Bronchial epithelial cell (primary cell): Measurements from ENCODE around the gene ZNF70. TPM values are rescaled to one million over a fixed set of nuclear protein-coding genes. Genes with fewer than 3 reads are reported as not detected.

ENCODE experiments used
- DNase-seq: peaks from one replicate; pipeline ENCODE4 v3.0.0-alpha.2; 2010; ENCODE audit warnings: low read depth
- FAIRE-seq: peaks from 2 replicates; lab custom pipeline; 2011; peaks lifted over from hg19 to GRCh38; lab: Jason Lieb, UNC
- H3K27me3 ChIP-seq: 2 replicates; pipeline ENCODE4 v1.5.1; 2011; ENCODE audit warnings: low read length; ENCODE audit not compliant: control insufficient read depth, insufficient read depth
- H3K36me3 ChIP-seq: 2 replicates; pipeline ENCODE4 v1.5.1; 2011; ENCODE audit warnings: low read length; ENCODE audit not compliant: control insufficient read depth, insufficient read depth
- H3K4me3 ChIP-seq: 2 replicates; pipeline ENCODE4 v1.5.1; 2011; ENCODE audit warnings: mild to moderate bottlenecking, low read depth, low read length, control low read depth
- total RNA-seq: library from RNA; depleted of rRNA; stranded (reverse); fragments of >200 nt; gene quantifications from 2 replicates; pipeline ENCODE4 v1.2.1, GENCODE V29; 2014
- TF ChIP-seq, protein P1 (sequence below): IDR thresholded peaks from 2 replicates; pipeline ENCODE4 v1.5.1; 2011; ENCODE audit warnings: mild to moderate bottlenecking, moderate library complexity, low read length, control low read depth, inconsistent platforms; ENCODE audit not compliant: insufficient read depth, severe bottlenecking

Gene ZNF70
- total RNA-seq, 1 donor from 2014 or later = 1.3 TPM

DNA sequence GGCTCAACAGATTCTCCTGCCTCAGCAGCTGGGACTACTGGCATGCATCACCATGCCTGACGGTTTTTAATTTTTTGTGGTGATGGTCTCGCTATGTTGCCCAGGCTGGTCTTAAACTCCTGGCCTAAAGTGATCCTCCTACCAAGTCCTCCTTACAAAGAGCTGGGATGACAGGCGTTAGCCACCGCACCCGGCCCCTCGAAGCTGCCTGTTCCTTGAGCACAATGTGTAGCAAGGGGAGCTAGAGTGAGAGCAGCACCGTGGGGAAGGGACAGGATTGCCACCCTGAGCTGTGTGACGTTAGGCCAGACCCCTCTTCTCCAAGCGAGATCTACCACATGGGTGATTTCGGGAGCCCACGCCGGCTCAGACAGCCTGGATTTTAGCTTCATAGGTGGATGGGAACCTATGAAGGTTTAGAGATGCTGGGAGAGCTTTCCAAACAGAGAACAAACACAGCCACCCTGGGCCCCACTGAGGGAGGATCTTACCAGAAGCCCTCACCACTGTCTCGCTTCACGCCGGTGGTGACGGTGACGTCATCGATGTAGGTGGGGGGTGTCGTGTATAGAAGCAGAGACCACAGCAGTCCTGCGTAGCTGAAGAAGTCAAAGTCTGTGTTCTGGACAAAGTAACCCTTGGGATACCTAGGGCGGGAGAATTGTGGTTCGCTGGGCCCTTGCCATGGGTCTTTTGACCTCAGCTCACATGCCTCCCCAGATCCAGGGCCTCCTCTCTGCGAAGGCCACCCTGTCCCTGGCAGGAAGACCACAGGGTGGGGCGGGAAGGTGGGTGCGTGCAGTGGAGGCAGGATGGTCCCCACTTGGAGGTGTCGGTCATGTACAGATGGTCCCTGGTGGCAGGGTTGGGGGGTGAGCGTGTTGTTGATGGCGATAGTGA lies 37.0 kb downstream of the ZNF70 start:
- FAIRE-seq (peak; percentile 95), DNase-seq (no peak)
- peaks cover 5% of the 10 kb centered on the region for H3K36me3 ChIP-seq

GRCh38 chr22:23712256-23712655 lies 38.7 kb downstream of the ZNF70 start:
- Histone ChIP-seq H3K4me3 (no peak overlapping the region), H3K36me3 (peaks cover 5% of the 10 kb centered on the region), H3K27me3 (no peaks in the 10 kb centered on the region)
- no peak for DNase-seq
- peak; percentile 32 for FAIRE-seq
- TF ChIP-seq, protein P1, sequence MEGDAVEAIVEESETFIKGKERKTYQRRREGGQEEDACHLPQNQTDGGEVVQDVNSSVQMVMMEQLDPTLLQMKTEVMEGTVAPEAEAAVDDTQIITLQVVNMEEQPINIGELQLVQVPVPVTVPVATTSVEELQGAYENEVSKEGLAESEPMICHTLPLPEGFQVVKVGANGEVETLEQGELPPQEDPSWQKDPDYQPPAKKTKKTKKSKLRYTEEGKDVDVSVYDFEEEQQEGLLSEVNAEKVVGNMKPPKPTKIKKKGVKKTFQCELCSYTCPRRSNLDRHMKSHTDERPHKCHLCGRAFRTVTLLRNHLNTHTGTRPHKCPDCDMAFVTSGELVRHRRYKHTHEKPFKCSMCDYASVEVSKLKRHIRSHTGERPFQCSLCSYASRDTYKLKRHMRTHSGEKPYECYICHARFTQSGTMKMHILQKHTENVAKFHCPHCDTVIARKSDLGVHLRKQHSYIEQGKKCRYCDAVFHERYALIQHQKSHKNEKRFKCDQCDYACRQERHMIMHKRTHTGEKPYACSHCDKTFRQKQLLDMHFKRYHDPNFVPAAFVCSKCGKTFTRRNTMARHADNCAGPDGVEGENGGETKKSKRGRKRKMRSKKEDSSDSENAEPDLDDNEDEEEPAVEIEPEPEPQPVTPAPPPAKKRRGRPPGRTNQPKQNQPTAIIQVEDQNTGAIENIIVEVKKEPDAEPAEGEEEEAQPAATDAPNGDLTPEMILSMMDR = no peak

More for the DNA sequence above, 37.0 kb downstream of the ZNF70 start:
- Histone ChIP-seq H3K4me3 (no peak overlapping the region), H3K27me3 (no peaks in the 10 kb centered on the region)
- TF ChIP-seq, protein P1 = no peak

- peaks cover 2% of the 10 kb centered on the region for H3K36me3 ChIP-seq
- TF ChIP-seq, protein P1 = no peak
- DNase-seq (no peak), FAIRE-seq (no peak)
- H3K4me3 ChIP-seq = no peak overlapping the region
- H3K27me3 ChIP-seq = no peaks in the 10 kb centered on the region
Observed at GRCh38 chr22:23709107-23709506, 41.8 kb downstream of the ZNF70 start.

DNA sequence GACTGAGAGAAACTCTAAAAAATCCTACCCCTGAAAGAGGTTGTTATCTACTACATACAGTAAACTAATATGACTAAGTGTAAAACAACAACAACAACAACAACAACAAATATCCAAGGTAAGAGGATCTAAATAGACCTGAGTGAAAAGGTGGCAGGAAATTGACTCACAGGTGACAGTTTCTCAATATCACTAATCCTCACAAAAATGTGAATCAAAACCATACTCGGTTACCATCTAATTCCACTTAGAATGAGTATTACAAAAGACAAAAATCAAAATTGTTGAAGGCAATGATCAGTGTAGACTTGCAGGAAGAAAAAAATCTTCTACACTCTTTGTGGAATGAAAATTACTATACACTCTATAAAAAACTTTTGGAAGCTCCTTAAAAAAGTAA lies 42.6 kb downstream of the ZNF70 start:
- Histone ChIP-seq H3K36me3 (peaks cover 3% of the 10 kb centered on the region), H3K4me3 (no peak overlapping the region), H3K27me3 (no peaks in the 10 kb centered on the region)
- DNase-seq (no peak), FAIRE-seq (no peak)
- TF ChIP-seq, protein P1 = no peak

- H3K4me3 ChIP-seq = no peak overlapping the region
- DNase-seq = no peak
- no peaks in the 10 kb centered on the region for H3K27me3 ChIP-seq
- TF ChIP-seq, protein P1 = no peak
- FAIRE-seq = no peak
- H3K36me3 ChIP-seq = peaks cover 3% of the 10 kb centered on the region
Observed at GRCh38 chr22:23705358-23705757, 45.6 kb downstream of the ZNF70 start.
